Right lobe of liver (tissue), 6 donors: Measurements from ENCODE around the gene TRIM71. TPM values are rescaled to one million over a fixed set of nuclear protein-coding genes. Genes with fewer than 3 reads are reported as not detected.
A peak's percentile ranks its signal among the peaks of the same experiment; 100 is the strongest.

Experiments
- ATAC-seq, 4 donors: fragments of 200-7000 bp; cut with Tn5 transposase; one replicate each; pipeline ENCODE4 v1.9.1; 2020; ENCODE audit warnings: mild to moderate bottlenecking in 4 of 4, moderate library complexity in 4 of 4
- DNase-seq, 3 donors: peaks; one replicate each; pipeline ENCODE4 v3.0.0-alpha.2; 2020
- H3K27ac ChIP-seq, 3 donors: fragments of 200-600 bp; one replicate each; pipeline ENCODE4 v1.8.0; 2022
- H3K27me3 ChIP-seq, 2 donors: fragments of 200-600 bp; one replicate each; pipeline ENCODE4 v1.8.0; 2022
- H3K36me3 ChIP-seq, 4 donors: fragments of 200-600 bp; sonication (generic) in 1 of 4; one replicate each; pipeline versions ENCODE4 v1.5.1 to v1.8.0; 2017 to 2022; ENCODE audit warnings: control low read depth in 1 of 4
- H3K4me1 ChIP-seq, 4 donors: fragments of 200-600 bp; sonication (generic) in 1 of 4; one replicate each; pipeline versions ENCODE4 v1.5.1 to v1.8.0; 2017 to 2022; ENCODE audit warnings: control low read depth in 1 of 4
- H3K4me3 ChIP-seq, 3 donors: fragments of 200-600 bp; one replicate each; pipeline ENCODE4 v1.8.0; 2022
- H3K9me3 ChIP-seq, 4 donors: fragments of 200-600 bp; sonication (generic) in 1 of 4; one replicate each; pipeline versions ENCODE4 v1.5.1 to v1.8.0; 2017 to 2022; ENCODE audit warnings: control low read depth in 1 of 4
- POLR2A ChIP-seq: fragments of 450-650 bp; IDR thresholded peaks from one replicate; pipeline ENCODE4 v1.6.1; 2017; ENCODE audit warnings: antibody characterized with exemption, mild to moderate bottlenecking
- WGBS: methylation state at CpG from one replicate; pipeline ENCODE4 v1.1.6; 2018; ENCODE audit warnings: low coverage, low lambda C conversion rate; ENCODE audit not compliant: insufficient coverage; ENCODE audit errors: missing lambda C conversion rate; 5-methylcytosine and 5-hydroxymethylcytosine counted together
- intact Hi-C, 2 donors: fragments of 100-400 bp; cut with DNase I; formaldehyde crosslinking; loops; one replicate each; pipeline versions ENCODE4 v1.11.2 to v1.14.1; 2022
- long read RNA-seq: library from polyadenylated mRNA; unstranded; transcript quantifications from one replicate; pipeline ENCODE4 v2.0.0, GENCODE V29; 2019
- total RNA-seq, 6 experiments: library from RNA; depleted of rRNA in 2 of 6; stranded (reverse); fragments of >200 nt in 2 of 6; fragmentation: NEBNext Ultra II Directional in 3 of 6; extraction: Animal tissue kit (Norgen Biotek cat#: 25700) in 3 of 6; gene quantifications; one replicate each; pipeline versions ENCODE4 v1.1.0 to v1.2.4, GENCODE V29; 2016 to 2023
- TF ChIP-seq, protein P1 (sequence below), 4 donors: fragments of 200-600 bp in 3 of 4; fragments of 450-650 bp in 1 of 4; IDR thresholded peaks; one replicate each; pipeline versions ENCODE4 v1.5.1 to v1.8.0; 2016 to 2022; ENCODE audit warnings: antibody characterized with exemption in 4 of 4, mild to moderate bottlenecking in 2 of 4
- donor health status: DM: no; HTN: yes; CAD: no.
- donor health status: DM: no; HTN: no; CAD: no.
- donor health status: DM: no; HTN: no; CAD: no.
- donor health status: DM: no; HTN: yes; CAD: no.
- donor health status: DM: no; HTN: yes; CAD: no.

Gene TRIM71
- total RNA-seq: not detected
- long read RNA-seq: 0 reads

DNA sequence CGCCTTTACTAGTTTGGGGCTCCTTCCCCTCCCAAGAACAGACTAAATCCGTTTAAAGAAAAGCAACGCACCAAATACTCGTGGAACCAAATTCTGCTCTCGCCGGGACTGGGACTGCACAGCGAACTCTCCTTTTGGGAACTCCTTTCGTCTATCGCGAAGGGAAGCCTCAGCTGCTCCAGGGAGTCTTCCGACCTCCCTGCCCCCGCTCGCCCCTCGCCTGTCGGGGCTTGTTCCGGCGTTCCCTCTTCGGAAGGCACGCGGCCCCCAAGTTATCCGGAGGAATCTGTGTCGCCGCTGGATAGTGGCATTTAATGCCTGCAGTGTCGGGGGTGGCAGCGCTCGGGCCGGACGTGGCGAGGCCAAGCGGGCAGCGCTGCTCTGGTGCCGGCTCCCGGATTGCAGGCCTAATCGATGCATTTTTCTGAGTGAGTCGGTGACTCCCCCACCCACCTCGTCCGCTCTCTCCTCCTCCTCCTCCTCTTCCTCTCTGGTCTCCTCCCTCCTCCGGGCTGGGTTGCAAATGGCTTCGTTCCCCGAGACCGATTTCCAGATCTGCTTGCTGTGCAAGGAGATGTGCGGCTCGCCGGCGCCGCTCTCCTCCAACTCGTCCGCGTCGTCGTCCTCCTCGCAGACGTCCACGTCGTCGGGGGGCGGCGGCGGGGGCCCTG is at the start of gene TRIM71:
Gene TRIM71, plus strand, starts transcription at position 440 of the 671 bp plus-strand sequence. Its CDS starts 84 bp downstream, at position 524.
- H3K27ac ChIP-seq: no peak within 1 kb of the TSS
- TF ChIP-seq, protein P1, sequence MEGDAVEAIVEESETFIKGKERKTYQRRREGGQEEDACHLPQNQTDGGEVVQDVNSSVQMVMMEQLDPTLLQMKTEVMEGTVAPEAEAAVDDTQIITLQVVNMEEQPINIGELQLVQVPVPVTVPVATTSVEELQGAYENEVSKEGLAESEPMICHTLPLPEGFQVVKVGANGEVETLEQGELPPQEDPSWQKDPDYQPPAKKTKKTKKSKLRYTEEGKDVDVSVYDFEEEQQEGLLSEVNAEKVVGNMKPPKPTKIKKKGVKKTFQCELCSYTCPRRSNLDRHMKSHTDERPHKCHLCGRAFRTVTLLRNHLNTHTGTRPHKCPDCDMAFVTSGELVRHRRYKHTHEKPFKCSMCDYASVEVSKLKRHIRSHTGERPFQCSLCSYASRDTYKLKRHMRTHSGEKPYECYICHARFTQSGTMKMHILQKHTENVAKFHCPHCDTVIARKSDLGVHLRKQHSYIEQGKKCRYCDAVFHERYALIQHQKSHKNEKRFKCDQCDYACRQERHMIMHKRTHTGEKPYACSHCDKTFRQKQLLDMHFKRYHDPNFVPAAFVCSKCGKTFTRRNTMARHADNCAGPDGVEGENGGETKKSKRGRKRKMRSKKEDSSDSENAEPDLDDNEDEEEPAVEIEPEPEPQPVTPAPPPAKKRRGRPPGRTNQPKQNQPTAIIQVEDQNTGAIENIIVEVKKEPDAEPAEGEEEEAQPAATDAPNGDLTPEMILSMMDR (IDR thresholded peaks at IDR 0.05): no peak
- TF ChIP-seq POLR2A: no peak
- H3K4me3 ChIP-seq: peak within 1 kb of the TSS; percentile 18 to 39 (median 29)
- ATAC-seq (no peak), DNase-seq (no peak)
- WGBS: 4% methylated on average over 37 of the region's 59 CpGs
- intact Hi-C loops: no loop called here
- peaks cover 6 to 48% of the 10 kb centered on the region in 2 donors for H3K27me3 ChIP-seq
- no peaks in the 10 kb centered on the region for H3K36me3 ChIP-seq
- H3K9me3 ChIP-seq: no peaks in the 10 kb centered on the region
- H3K4me1 ChIP-seq: peaks cover 0 to 19% (median 0%) of the 10 kb centered on the region in 4 donors

DNA sequence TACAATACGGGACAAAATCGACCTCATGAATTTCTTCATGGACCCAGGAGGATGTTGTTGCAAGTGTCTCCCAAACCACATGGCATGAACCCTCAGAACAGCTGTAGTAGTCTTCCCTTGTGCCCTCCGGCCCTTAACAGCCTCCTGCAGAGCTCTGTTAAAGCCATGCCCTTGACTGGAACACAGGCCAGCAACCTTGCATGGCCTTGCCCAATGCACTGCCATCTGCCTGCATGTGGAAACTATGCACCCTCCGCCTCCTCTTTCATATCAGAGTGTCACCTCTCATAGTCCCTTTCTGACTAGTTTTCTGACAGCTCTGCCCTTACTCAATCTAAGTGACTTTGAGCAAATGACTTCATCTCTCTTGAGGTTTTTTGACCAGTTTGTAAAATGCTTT is 39.4 kb upstream of the TRIM71 start:
- DNase-seq: no peak
- peak in 2 of 4 donors; percentile 6 to 8 for ATAC-seq
- intact Hi-C loops: no loop called here
- no peaks in the 10 kb centered on the region for H3K9me3 ChIP-seq
- no peak overlapping the region for H3K27ac ChIP-seq
- peaks cover 0 to 8% (median 0%) of the 10 kb centered on the region in 4 donors for H3K4me1 ChIP-seq
- peaks cover 0 to 5% (median 1%) of the 10 kb centered on the region in 4 donors for H3K36me3 ChIP-seq
- WGBS: 86% methylated on average over 3 of the region's 4 CpGs
- TF ChIP-seq, protein P1 (IDR thresholded peaks at IDR 0.05): no peak
- no peak for TF ChIP-seq POLR2A
- H3K4me3 ChIP-seq: no peak overlapping the region
- no peaks in the 10 kb centered on the region for H3K27me3 ChIP-seq

DNA sequence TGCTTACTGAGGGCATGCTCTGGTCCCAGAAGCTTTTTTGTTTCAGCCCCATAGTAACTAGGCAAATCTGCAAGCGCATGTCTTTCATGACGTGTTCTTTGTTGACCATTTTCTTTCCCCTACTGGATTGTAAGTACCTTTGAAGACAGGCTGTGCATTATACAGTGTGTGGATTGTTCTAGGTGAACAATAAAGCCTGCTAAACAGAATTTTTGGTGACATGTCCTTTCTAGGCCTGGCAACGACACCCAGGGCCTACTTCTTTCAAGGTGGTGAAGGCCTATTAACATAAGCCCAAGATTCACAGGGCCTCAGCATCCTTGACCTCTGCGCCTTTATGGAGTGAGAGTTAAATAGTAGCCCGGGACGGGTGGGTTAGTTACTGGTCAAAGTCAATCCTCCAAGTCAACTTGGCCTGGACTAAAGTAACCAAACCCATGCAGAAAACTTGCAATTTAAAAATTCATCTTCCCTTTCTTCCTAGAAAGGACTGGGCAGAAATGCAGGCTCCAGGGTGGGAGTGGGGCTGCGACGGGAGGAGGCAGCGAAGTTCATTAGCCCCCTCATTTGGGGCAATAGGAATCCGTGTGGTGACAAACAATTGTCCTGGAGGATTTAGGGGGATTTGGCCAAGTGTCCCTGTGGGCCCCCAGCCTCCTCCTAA is 37.6 kb upstream of the TRIM71 start:
- no peaks in the 10 kb centered on the region for H3K27me3 ChIP-seq
- H3K27ac ChIP-seq: no peak overlapping the region
- TF ChIP-seq, protein P1 (IDR thresholded peaks at IDR 0.05): no peak
- TF ChIP-seq POLR2A: no peak
- no peaks in the 10 kb centered on the region for H3K9me3 ChIP-seq
- H3K4me1 ChIP-seq: peaks cover 0 to 8% (median 0%) of the 10 kb centered on the region in 4 donors
- intact Hi-C loops: no loop called here
- DNase-seq (no peak), ATAC-seq (no peak)
- H3K4me3 ChIP-seq: no peak overlapping the region
- WGBS: 79% methylated on average over 7 of the region's 10 CpGs
- no peaks in the 10 kb centered on the region for H3K36me3 ChIP-seq

DNA sequence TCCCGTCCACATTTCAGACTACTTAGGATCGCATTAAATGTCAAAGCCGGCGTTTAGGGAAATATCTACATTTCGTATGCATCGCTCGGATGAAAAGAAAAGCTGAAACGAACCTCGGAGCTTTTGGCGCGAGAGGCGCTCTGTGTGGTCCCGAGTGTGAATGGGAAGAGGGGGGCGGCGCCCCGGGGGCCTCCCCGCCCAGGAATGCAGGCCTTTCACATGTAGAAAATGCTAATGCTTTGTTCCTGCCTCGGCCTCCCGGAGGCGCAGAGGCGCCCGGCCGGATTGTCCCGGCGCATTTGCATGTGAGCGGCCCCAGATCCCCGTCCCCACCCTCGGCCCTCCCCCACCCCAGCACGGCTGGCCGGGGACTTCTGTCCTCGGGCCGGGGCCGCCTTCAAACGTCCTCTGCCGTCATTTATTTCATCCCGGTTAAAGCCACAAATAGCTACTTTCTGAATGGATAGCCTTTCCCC is 37.0 kb upstream of the TRIM71 start:
- ATAC-seq (peak; percentile 49 to 61 (median 54)), DNase-seq (peak; percentile 42 to 52 (median 46))
- 10% methylated on average over 14 of the region's 36 CpGs for WGBS
- intact Hi-C loops: no loop called here
- no peaks in the 10 kb centered on the region for H3K27me3 ChIP-seq
- TF ChIP-seq, protein P1 (IDR thresholded peaks at IDR 0.05): no peak
- no peak for TF ChIP-seq POLR2A
- H3K4me3 ChIP-seq: peak overlapping the region; percentile 57 to 58 (median 58)
- H3K36me3 ChIP-seq: no peaks in the 10 kb centered on the region
- H3K27ac ChIP-seq: no peak overlapping the region
- H3K9me3 ChIP-seq: no peaks in the 10 kb centered on the region
- H3K4me1 ChIP-seq: peaks cover 0 to 8% (median 0%) of the 10 kb centered on the region in 4 donors
